HG03558 (cell line): ENCODE data around the gene SH3RF1.
A peak's percentile ranks its signal among the peaks of the same experiment; 100 is the strongest.
"Not testable (repeated sequence)": the region's sequence is repeated elsewhere in the genome, so short reads cannot be mapped to it uniquely, and the experiment has no call there.

ENCODE experiments used
- ATAC-seq: cut with Tn5 transposase; IDR thresholded peaks from one replicate; pipeline ENCODE4 v1.9.1; 2021; ENCODE audit warnings: moderate number of reproducible peaks; ENCODE audit not compliant: unreplicated experiment; ENCODE audit errors: extremely low read depth

Gene SH3RF1

GRCh38 chr4:169278624-169279023 lies 7.9 kb upstream of the SH3RF1 start:
- ATAC-seq, result no peak

- not testable (repeated sequence) for ATAC-seq
These were observed 7.1 kb upstream of the SH3RF1 start for GRCh38 chr4:169277838-169278237.

GRCh38 chr4:169275180-169275579 lies 4.4 kb upstream of the SH3RF1 start:
- ATAC-seq, result no peak

GRCh38 chr4:169274033-169274432 lies 3.3 kb upstream of the SH3RF1 start:
- no peak for ATAC-seq

- no peak for ATAC-seq
These were observed 1.6 kb upstream of the SH3RF1 start for GRCh38 chr4:169272265-169272886.

GRCh38 chr4:169271692-169272007 lies 894 bp upstream of the SH3RF1 start:
- no peak for ATAC-seq

- ATAC-seq, result peak; percentile 24
These were observed 593 bp downstream of the SH3RF1 start for GRCh38 chr4:169269916-169270809.

- no peak for ATAC-seq
These were observed 1.6 kb downstream of the SH3RF1 start for GRCh38 chr4:169268951-169269760.

- no peak for ATAC-seq
These were observed 3.7 kb downstream of the SH3RF1 start for GRCh38 chr4:169267070-169267469.

- no peak for ATAC-seq
These were observed 4.1 kb downstream of the SH3RF1 start for GRCh38 chr4:169266661-169267060.

- no peak for ATAC-seq
These were observed 4.7 kb downstream of the SH3RF1 start for GRCh38 chr4:169266081-169266480.

GRCh38 chr4:169263791-169264392 lies 6.9 kb downstream of the SH3RF1 start:
- ATAC-seq, result no peak

- ATAC-seq, result no peak
These were observed 10.4 kb downstream of the SH3RF1 start for GRCh38 chr4:169260217-169260866.

GRCh38 chr4:169259271-169259670 lies 11.5 kb downstream of the SH3RF1 start:
- ATAC-seq, result no peak

- ATAC-seq, result no peak
These were observed 12.6 kb downstream of the SH3RF1 start for GRCh38 chr4:169258141-169258540.

- ATAC-seq, result no peak
These were observed 13.6 kb downstream of the SH3RF1 start for GRCh38 chr4:169256856-169257761.

- no peak for ATAC-seq
These were observed 14.6 kb downstream of the SH3RF1 start for GRCh38 chr4:169256101-169256612.

- no peak for ATAC-seq
These were observed 16.2 kb downstream of the SH3RF1 start for GRCh38 chr4:169254546-169254983.

GRCh38 chr4:169253904-169254303 lies 16.9 kb downstream of the SH3RF1 start:
- ATAC-seq, result no peak
